Loucy (cell line): ENCODE measurements around the gene CLSTN2.

Source experiments
- H2AFZ ChIP-seq: fragments of 200-600 bp; sonication (generic); 2 replicates; pipeline ENCODE4 v1.6.0; 2016; ENCODE audit warnings: antibody characterized with exemption, mild to moderate bottlenecking, low read length, moderate library complexity
- H3F3A ChIP-seq: fragments of 200-600 bp; 2 replicates; pipeline ENCODE4 v1.6.0; 2016; ENCODE audit warnings: antibody characterized with exemption, low read depth, mild to moderate bottlenecking
- H3K27me3 ChIP-seq: fragments of 200-600 bp; sonication (generic); 2 replicates; pipeline ENCODE4 v1.6.1; 2014; ENCODE audit warnings: low read length, mild to moderate bottlenecking; ENCODE audit not compliant: insufficient read depth, poor library complexity, severe bottlenecking
- H3K36me3 ChIP-seq: fragments of 200-600 bp; sonication (generic); 2 replicates; pipeline ENCODE4 v1.6.1; 2016; ENCODE audit warnings: low read length; ENCODE audit not compliant: insufficient read depth
- H3K4me1 ChIP-seq: fragments of 200-600 bp; sonication (generic); 2 replicates; pipeline ENCODE4 v1.5.1; 2014; ENCODE audit warnings: low read length, mild to moderate bottlenecking; ENCODE audit not compliant: insufficient read depth, poor library complexity, severe bottlenecking
- H3K4me2 ChIP-seq: fragments of 200-600 bp; sonication (generic); 2 replicates; pipeline ENCODE4 v1.6.0; 2014; ENCODE audit warnings: antibody characterized with exemption, low read length, low read depth, mild to moderate bottlenecking; ENCODE audit not compliant: poor library complexity, severe bottlenecking
- H3K4me3 ChIP-seq: fragments of 200-600 bp; sonication (generic); 2 replicates; pipeline ENCODE4 v1.5.1; 2014; ENCODE audit warnings: low read length, mild to moderate bottlenecking, mixed read lengths; ENCODE audit not compliant: poor library complexity, severe bottlenecking
- H3K79me2 ChIP-seq: fragments of 200-600 bp; sonication (generic); 2 replicates; pipeline ENCODE4 v1.6.1; 2014; ENCODE audit warnings: low read length; ENCODE audit not compliant: insufficient read depth
- H3K9ac ChIP-seq: fragments of 200-600 bp; sonication (generic); 2 replicates; pipeline ENCODE4 v1.6.0; 2014; ENCODE audit warnings: mild to moderate bottlenecking, low read depth, low read length, moderate library complexity; ENCODE audit not compliant: poor library complexity, severe bottlenecking
- H3K9me2 ChIP-seq: fragments of 200-600 bp; sonication (generic); replicated peaks from 2 replicates; pipeline ENCODE4 v1.6.1; 2016; ENCODE audit warnings: low read depth, low read length, mixed read lengths
- H3K9me3 ChIP-seq: fragments of 200-600 bp; sonication (generic); 2 replicates; pipeline ENCODE4 v1.6.1; 2014; ENCODE audit warnings: mild to moderate bottlenecking, antibody characterized with exemption, low read length, low read depth; ENCODE audit not compliant: insufficient read depth
- H4K20me1 ChIP-seq: fragments of 200-600 bp; sonication (generic); 2 replicates; pipeline ENCODE4 v1.6.0; 2014; ENCODE audit warnings: antibody characterized with exemption, low read length, mild to moderate bottlenecking; ENCODE audit not compliant: insufficient read depth, poor library complexity, severe bottlenecking
- CTCF ChIP-seq: fragments of 200-600 bp; sonication (generic); conservative IDR thresholded peaks from 2 replicates; pipeline ENCODE4 v1.5.1; 2014; ENCODE audit warnings: mild to moderate bottlenecking, antibody characterized with exemption, low read length
- EZH2phosphoT487 ChIP-seq: fragments of 200-600 bp; IDR thresholded peaks from 2 replicates; pipeline ENCODE4 v1.6.1; 2018; ENCODE audit warnings: antibody characterized with exemption, mild to moderate bottlenecking, moderate library complexity, borderline replicate concordance

Gene CLSTN2

GRCh38 chr3:140188285-140188684 is 253.3 kb downstream of the CLSTN2 start:
- Histone ChIP-seq H3K79me2 (no peaks in the 10 kb centered on the region), H2AFZ (no peak overlapping the region), H3K9me3 (no peaks in the 10 kb centered on the region), H3K9me2 (no peaks in the 10 kb centered on the region), H3K4me1 (no peaks in the 10 kb centered on the region), H3K36me3 (no peaks in the 10 kb centered on the region), H3K9ac (no peak overlapping the region), H3K4me2 (no peak overlapping the region), H4K20me1 (no peaks in the 10 kb centered on the region), H3K27me3 (no peaks in the 10 kb centered on the region), H3F3A (no peaks in the 10 kb centered on the region), H3K4me3 (no peak overlapping the region)
- no peak for TF ChIP-seq CTCF
- no peak for TF ChIP-seq EZH2phosphoT487

- Histone ChIP-seq H3K27me3 (no peaks in the 10 kb centered on the region), H3K36me3 (no peaks in the 10 kb centered on the region), H3F3A (no peaks in the 10 kb centered on the region), H3K4me2 (no peak overlapping the region), H4K20me1 (no peaks in the 10 kb centered on the region), H3K4me1 (no peaks in the 10 kb centered on the region), H3K9ac (no peak overlapping the region), H3K9me3 (no peaks in the 10 kb centered on the region), H2AFZ (no peak overlapping the region), H3K79me2 (no peaks in the 10 kb centered on the region), H3K4me3 (no peak overlapping the region), H3K9me2 (no peaks in the 10 kb centered on the region)
- TF ChIP-seq CTCF, result no peak
- no peak for TF ChIP-seq EZH2phosphoT487
These were observed 254.3 kb downstream of the CLSTN2 start for GRCh38 chr3:140189267-140189666.

DNA sequence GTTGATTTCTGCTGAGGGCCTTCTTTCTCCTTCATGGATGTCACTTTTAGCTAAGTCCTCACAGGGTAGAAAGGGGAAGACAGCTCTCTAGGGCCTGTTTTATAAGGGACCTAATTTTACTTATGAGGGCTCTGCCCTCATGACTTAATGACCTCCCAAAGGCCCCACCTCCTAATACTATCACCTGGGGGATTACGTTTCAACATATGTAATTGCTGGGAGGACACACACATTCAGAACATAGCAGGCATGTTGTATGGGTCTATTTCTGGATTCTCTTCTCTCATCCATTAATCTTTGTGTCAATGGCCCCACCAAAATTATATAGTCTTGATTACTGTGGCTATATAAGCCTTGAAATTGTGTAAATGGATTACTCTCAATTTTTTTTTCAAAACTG is 255.0 kb downstream of the CLSTN2 start:
- no peaks in the 10 kb centered on the region for H3K79me2 ChIP-seq
- no peak overlapping the region for H3K4me3 ChIP-seq
- H3K9me3 ChIP-seq, result no peaks in the 10 kb centered on the region
- H4K20me1 ChIP-seq, result no peaks in the 10 kb centered on the region
- no peaks in the 10 kb centered on the region for H3K9me2 ChIP-seq
- TF ChIP-seq EZH2phosphoT487 (no peak), CTCF (no peak)
- H3F3A ChIP-seq, result no peaks in the 10 kb centered on the region
- H2AFZ ChIP-seq, result no peak overlapping the region
- no peak overlapping the region for H3K4me2 ChIP-seq
- no peaks in the 10 kb centered on the region for H3K4me1 ChIP-seq
- no peaks in the 10 kb centered on the region for H3K36me3 ChIP-seq
- H3K27me3 ChIP-seq, result no peaks in the 10 kb centered on the region
- H3K9ac ChIP-seq, result no peak overlapping the region
